ENCODE data around the gene MSLN.

DNA sequence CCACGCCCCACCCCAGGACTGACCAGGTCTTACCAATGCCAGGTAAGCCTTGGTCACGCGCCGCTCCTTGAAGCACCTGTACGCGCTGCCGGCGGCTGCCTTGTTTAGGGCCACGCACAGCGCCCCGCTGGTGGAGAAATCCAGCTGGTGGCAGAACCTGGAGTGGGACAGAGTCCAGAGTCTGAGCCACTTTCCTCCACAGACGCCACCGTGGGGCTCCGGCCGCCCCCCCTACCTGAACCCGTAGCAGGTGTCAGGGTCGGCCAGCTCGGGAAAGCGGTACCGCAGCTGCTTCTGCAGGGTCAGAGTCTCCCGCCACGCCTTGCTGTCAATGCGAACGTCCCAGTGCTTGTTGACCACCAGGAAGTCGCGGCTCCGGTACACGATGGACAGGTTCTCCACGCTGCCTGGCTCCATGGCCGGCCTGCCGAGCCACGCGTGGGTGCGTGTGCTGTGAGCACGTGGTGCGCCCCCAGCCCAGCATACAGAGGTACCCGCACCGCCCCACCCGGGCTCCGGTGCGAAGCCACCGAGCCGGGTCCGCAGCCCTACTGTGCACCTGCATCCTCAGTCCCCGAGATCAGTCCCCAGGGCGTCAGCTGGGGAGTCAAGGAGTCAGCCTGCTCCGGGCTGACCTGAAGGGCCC lies 26.9 kb downstream of the MSLN start:
- no peak for TF ChIP-seq POLR2A (IDR thresholded peaks at IDR 0.05)
- TF ChIP-seq, protein P1, sequence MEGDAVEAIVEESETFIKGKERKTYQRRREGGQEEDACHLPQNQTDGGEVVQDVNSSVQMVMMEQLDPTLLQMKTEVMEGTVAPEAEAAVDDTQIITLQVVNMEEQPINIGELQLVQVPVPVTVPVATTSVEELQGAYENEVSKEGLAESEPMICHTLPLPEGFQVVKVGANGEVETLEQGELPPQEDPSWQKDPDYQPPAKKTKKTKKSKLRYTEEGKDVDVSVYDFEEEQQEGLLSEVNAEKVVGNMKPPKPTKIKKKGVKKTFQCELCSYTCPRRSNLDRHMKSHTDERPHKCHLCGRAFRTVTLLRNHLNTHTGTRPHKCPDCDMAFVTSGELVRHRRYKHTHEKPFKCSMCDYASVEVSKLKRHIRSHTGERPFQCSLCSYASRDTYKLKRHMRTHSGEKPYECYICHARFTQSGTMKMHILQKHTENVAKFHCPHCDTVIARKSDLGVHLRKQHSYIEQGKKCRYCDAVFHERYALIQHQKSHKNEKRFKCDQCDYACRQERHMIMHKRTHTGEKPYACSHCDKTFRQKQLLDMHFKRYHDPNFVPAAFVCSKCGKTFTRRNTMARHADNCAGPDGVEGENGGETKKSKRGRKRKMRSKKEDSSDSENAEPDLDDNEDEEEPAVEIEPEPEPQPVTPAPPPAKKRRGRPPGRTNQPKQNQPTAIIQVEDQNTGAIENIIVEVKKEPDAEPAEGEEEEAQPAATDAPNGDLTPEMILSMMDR (IDR thresholded peaks at IDR 0.05), result no peak

Measured in lower leg skin (tissue), 3 donors.